ENCODE measurements around the gene ROBO2. TPM values are rescaled to one million over a fixed set of nuclear protein-coding genes. Genes with fewer than 3 reads are reported as not detected.

ROBO2 gene
- total RNA-seq, 2 donors from 2014 or later, result 9.8 to 9.9 TPM

DNA sequence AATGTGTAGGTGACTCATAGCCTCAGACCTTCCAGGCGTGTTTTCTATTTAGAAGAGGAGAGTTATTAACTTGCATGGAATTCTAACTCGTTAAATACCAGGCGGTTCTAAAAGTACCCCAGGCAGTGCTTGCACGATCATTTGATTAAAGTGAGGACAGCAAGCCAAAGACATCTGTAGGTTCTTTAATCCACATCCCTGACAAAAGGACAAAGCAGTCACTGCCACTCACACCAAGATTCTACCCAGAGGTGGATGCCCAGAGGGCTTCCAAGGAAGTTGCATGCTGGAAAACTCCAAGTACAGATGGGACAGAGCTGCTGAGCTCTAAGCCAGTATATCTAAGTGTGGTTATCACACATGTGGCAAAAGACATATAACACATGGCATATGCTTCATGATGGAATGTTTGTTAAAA lies 372.1 kb downstream of the ROBO2 start:
- Histone ChIP-seq H3K4me1 (ENCODE audit: control insufficient read depth in 1 of 2, low read depth in 2 of 2) (no peaks in the 10 kb centered on the region), H3K4me3 (no peak overlapping the region), H3K9me3 (no peaks in the 10 kb centered on the region), H3K36me3 (no peaks in the 10 kb centered on the region), H3K27ac (no peak overlapping the region), H3K27me3 (replicated peaks; ENCODE audit: insufficient read depth) (no peaks in the 10 kb centered on the region)
- TF ChIP-seq, protein P1, sequence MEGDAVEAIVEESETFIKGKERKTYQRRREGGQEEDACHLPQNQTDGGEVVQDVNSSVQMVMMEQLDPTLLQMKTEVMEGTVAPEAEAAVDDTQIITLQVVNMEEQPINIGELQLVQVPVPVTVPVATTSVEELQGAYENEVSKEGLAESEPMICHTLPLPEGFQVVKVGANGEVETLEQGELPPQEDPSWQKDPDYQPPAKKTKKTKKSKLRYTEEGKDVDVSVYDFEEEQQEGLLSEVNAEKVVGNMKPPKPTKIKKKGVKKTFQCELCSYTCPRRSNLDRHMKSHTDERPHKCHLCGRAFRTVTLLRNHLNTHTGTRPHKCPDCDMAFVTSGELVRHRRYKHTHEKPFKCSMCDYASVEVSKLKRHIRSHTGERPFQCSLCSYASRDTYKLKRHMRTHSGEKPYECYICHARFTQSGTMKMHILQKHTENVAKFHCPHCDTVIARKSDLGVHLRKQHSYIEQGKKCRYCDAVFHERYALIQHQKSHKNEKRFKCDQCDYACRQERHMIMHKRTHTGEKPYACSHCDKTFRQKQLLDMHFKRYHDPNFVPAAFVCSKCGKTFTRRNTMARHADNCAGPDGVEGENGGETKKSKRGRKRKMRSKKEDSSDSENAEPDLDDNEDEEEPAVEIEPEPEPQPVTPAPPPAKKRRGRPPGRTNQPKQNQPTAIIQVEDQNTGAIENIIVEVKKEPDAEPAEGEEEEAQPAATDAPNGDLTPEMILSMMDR (IDR thresholded peaks at IDR 0.05), result no peak
- DNase-seq (ENCODE audit: low spot score) (no peak), ATAC-seq (ENCODE audit: insufficient number of reproducible peaks, low FRiP score, low read depth) (no peak)

DNA sequence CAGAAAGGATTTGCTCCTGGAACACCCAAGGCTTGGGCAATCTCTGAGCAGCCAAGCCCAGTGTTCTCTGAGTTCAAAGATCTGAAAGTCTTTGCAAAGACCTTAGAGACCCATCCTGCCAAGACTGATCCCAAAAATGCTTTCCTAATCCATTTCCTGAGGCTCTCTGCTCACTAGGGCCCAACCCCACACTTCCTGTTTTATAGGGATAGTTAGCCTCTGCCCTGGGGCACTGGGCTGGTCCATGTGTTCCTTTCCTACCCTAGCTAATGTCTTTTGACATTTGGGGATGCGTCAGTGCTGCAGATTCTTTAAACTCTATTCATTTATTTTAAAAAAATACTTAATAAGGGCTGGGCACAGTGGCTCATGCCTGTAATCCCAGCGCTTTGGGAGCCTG lies 372.7 kb downstream of the ROBO2 start:
- TF ChIP-seq, protein P1 (IDR thresholded peaks at IDR 0.05), result no peak
- no peak overlapping the region for H3K27ac ChIP-seq
- H3K27me3 ChIP-seq (replicated peaks; ENCODE audit: insufficient read depth), result no peaks in the 10 kb centered on the region
- H3K36me3 ChIP-seq, result no peaks in the 10 kb centered on the region
- H3K4me3 ChIP-seq, result no peak overlapping the region
- no peaks in the 10 kb centered on the region for H3K9me3 ChIP-seq
- ATAC-seq (ENCODE audit: insufficient number of reproducible peaks, low FRiP score, low read depth) (no peak), DNase-seq (ENCODE audit: low spot score) (no peak)
- H3K4me1 ChIP-seq (ENCODE audit: control insufficient read depth in 1 of 2, low read depth in 2 of 2), result no peaks in the 10 kb centered on the region

DNA sequence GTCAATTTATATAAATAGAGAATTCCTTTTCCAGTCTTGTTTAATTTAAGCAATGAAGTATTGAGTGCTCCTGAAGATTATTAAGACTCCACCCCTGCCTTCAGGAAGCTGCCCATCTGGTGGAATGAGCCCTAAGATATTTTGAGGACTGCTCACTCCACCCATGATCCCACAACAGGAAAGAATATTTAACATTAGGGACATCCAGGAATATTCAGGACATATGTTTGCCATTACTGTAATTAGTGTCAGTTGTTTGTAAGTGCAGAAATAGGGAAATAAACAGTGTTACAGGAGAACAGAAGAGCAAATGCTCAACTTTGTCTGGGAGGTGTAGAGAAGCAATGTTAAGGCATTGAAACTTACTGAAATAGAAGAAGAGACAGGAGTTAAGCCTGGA lies 375.0 kb downstream of the ROBO2 start:
- ATAC-seq (ENCODE audit: insufficient number of reproducible peaks, low FRiP score, low read depth) (no peak), DNase-seq (ENCODE audit: low spot score) (no peak)
- TF ChIP-seq, protein P1 (IDR thresholded peaks at IDR 0.05), result no peak
- H3K27me3 ChIP-seq (replicated peaks; ENCODE audit: insufficient read depth), result no peaks in the 10 kb centered on the region
- no peaks in the 10 kb centered on the region for H3K4me1 ChIP-seq (ENCODE audit: control insufficient read depth in 1 of 2, low read depth in 2 of 2)
- H3K36me3 ChIP-seq, result no peaks in the 10 kb centered on the region
- no peak overlapping the region for H3K4me3 ChIP-seq
- no peak overlapping the region for H3K27ac ChIP-seq
- H3K9me3 ChIP-seq, result no peaks in the 10 kb centered on the region

DNA sequence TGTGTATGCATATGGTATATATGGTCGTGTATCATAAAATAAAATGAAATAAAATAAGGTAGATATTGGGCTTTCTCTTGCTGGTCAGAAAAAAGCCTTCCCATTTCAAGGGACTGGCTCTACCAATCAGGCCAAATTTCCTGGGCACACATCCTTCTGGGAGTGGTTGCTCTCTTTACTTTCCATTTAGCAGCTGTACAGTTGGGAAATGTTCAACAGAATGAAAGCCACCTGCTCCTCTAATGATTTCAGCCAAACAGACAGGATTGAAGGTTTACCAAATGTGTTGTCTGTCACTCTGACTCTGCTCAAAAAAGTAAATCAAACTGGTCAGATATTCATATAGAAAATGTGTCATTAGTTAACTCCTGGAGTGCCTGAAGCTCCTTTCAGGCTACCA lies 380.4 kb downstream of the ROBO2 start:
- Histone ChIP-seq H3K9me3 (no peaks in the 10 kb centered on the region), H3K27ac (no peak overlapping the region), H3K4me1 (ENCODE audit: control insufficient read depth in 1 of 2, low read depth in 2 of 2) (no peaks in the 10 kb centered on the region), H3K36me3 (no peaks in the 10 kb centered on the region), H3K4me3 (no peak overlapping the region), H3K27me3 (replicated peaks; ENCODE audit: insufficient read depth) (no peaks in the 10 kb centered on the region)
- TF ChIP-seq, protein P1 (IDR thresholded peaks at IDR 0.05), result no peak
- ATAC-seq (ENCODE audit: insufficient number of reproducible peaks, low FRiP score, low read depth), result no peak
- no peak for DNase-seq (ENCODE audit: low spot score)

DNA sequence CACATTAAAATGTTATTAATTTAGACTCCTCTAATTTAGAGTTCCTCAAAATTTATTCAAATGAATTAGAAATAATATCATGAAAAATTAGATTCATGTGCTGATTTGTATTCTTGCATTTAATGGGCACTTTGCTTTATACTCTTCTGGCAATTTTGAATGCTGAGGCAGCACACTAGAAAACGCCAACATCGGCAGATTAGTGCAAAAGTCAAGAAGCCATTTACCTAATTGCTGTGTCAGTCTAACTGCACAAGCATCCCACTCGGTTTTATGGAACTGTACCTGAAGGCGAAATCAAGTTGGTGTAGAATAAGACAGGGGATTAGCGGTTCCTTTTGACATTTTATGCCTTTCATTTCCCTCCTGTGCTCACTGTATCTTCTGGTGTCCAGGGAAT lies 382.0 kb downstream of the ROBO2 start:
- H3K9me3 ChIP-seq, result no peaks in the 10 kb centered on the region
- H3K36me3 ChIP-seq, result no peaks in the 10 kb centered on the region
- no peak overlapping the region for H3K27ac ChIP-seq
- DNase-seq (ENCODE audit: low spot score) (no peak), ATAC-seq (ENCODE audit: insufficient number of reproducible peaks, low FRiP score, low read depth) (no peak)
- H3K27me3 ChIP-seq (replicated peaks; ENCODE audit: insufficient read depth), result no peaks in the 10 kb centered on the region
- TF ChIP-seq, protein P1 (IDR thresholded peaks at IDR 0.05), result no peak
- H3K4me1 ChIP-seq (ENCODE audit: control insufficient read depth in 1 of 2, low read depth in 2 of 2), result no peaks in the 10 kb centered on the region
- no peak overlapping the region for H3K4me3 ChIP-seq
